AG04450 (cell line): ENCODE data around the gene EIF3F. TPM values are rescaled to one million over a fixed set of nuclear protein-coding genes. Genes with fewer than 3 reads are reported as not detected.

ENCODE experiments used
- CTCF ChIA-PET: fragments of 300-600, 350-600 bp; formaldehyde crosslinking; extraction: SDS; loops from one replicate; lab custom pipeline; 2022; ENCODE audit warnings: antibody characterized with exemption, inconsistent platforms; lab: Charles Lee
- POLR2A ChIA-PET: fragments of 350-600 bp; formaldehyde crosslinking; extraction: SDS; loops from one replicate; lab custom pipeline; 2021; ENCODE audit warnings: antibody characterized with exemption, inconsistent platforms; lab: Yijun Ruan, JAX
- DNase-seq: peaks from one replicate; pipeline ENCODE4 v3.0.0-alpha.2; 2011; ENCODE audit warnings: low read depth, low spot score
- H3K27ac ChIP-seq: one replicate; pipeline ENCODE4 v1.5.1; 2012; ENCODE audit warnings: low read depth, low read length, control low read depth
- H3K27me3 ChIP-seq: one replicate; pipeline ENCODE4 v1.6.0; 2012; ENCODE audit warnings: low read length; ENCODE audit not compliant: control insufficient read depth, insufficient read depth
- H3K4me3 ChIP-seq: 2 replicates; pipeline ENCODE4 v1.5.1; 2011; ENCODE audit warnings: mild to moderate bottlenecking, low read depth, low read length, control low read depth
- H3K9me3 ChIP-seq: 2 replicates; pipeline ENCODE4 v1.5.1; 2012; ENCODE audit warnings: low read length; ENCODE audit not compliant: control insufficient read depth, insufficient read depth
- CTCF ChIP-seq: IDR thresholded peaks from 2 replicates; pipeline ENCODE4 v1.5.1; 2011; ENCODE audit warnings: low read depth, low read length, control low read depth, inconsistent platforms
- polyA plus RNA-seq: library from polyadenylated mRNA; depleted of rRNA; stranded (reverse); fragments of >200 nt; gene quantifications from 2 replicates; pipeline ENCODE4 v1.2.3, GENCODE V29; 2011

The EIF3F gene
- polyA plus RNA-seq, 1 experiment = 216 TPM

DNA sequence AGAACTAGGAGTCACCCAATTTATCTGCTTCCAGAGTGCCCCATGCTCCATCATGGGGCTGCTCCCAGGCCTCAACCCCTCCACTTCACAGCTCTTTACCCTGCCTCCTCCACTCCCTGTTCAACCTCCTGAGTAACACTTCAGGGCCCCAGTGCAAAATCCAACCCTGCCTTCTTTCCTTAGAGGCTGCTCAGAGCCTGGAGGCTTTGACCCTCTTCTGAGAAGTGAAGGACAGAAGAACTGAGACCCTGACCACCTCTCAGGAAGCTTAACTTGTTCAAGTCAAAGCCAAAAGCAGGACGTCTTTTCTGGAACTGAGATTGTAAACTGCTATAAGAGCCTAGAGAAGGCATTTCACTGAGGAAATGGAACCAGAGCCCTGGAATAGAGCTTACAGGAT, 15.5 kb downstream of the EIF3F start:
- no peak for DNase-seq
- ChIA-PET CTCF (interaction anchor here (0.6 to 11.9 kb wide), 2 partner anchors 16 to 93 kb away, joined by 3 to 992 read pairs; partner anchors contain the start of gene EIF3F), POLR2A (no interaction called here)
- Histone ChIP-seq H3K27ac (no peak overlapping the region), H3K9me3 (no peaks in the 10 kb centered on the region), H3K4me3 (no peak overlapping the region), H3K27me3 (no peaks in the 10 kb centered on the region)
- TF ChIP-seq CTCF = no peak

DNA sequence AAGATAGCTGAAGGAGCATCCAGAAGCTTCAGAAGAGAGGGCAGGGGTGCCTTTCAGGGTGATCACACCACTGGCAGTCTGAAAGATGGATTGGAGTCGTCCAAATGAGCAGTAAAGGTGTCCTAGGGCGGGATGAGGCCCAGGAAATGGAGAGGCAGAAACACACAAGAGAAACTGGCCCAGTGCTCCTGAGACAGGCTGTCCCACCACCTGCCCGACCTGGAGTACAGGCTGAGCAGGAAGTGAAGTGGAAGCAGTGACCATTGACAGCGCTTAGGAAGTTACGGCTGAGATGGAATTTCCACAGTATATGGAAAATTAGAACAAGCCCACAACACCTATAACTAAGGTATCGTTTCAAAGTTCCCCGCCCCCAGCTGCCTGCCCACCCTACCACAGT, 16.1 kb downstream of the EIF3F start:
- no peak overlapping the region for H3K4me3 ChIP-seq
- ChIA-PET CTCF (interaction anchor here (0.6 to 11.9 kb wide), 2 partner anchors 16 to 92 kb away, joined by 3 to 992 read pairs; partner anchors contain the start of gene EIF3F), POLR2A (no interaction called here)
- H3K9me3 ChIP-seq = no peaks in the 10 kb centered on the region
- DNase-seq = no peak
- H3K27ac ChIP-seq = no peak overlapping the region
- no peak for TF ChIP-seq CTCF
- H3K27me3 ChIP-seq = no peaks in the 10 kb centered on the region

GRCh38 chr11:8004008-8004407, 16.9 kb downstream of the EIF3F start:
- CTCF ChIA-PET = interaction anchor here (11.9 kb wide), 1 partner anchor 91 kb away, joined by 992 read pairs; no protein-coding TSS in a partner anchor
- H3K27ac ChIP-seq = no peak overlapping the region
- POLR2A ChIA-PET = no interaction called here
- no peaks in the 10 kb centered on the region for H3K9me3 ChIP-seq
- DNase-seq = no peak
- H3K4me3 ChIP-seq = no peak overlapping the region
- H3K27me3 ChIP-seq = peaks cover 5% of the 10 kb centered on the region
- TF ChIP-seq CTCF = no peak

DNA sequence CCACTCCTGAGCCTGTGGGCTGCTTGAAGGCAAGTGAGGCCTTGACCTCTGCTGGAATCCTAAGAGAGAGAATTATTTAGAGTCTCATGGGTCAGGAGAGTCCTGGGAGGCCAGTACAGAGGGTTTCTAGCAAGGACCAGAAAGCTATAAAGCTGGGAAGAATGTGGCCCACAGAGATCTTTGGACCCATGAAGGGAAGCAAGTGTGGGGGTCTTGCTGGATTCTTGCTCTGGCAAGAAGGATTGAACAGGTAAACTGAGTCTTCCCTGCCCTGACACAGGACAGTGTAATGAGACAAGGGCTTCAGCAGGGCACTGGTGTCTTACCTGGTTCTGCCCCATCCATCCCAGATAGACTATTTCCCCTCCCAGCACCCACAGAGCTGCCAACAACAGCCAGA, 18.4 kb downstream of the EIF3F start:
- Histone ChIP-seq H3K27me3 (peaks cover 5% of the 10 kb centered on the region), H3K9me3 (no peaks in the 10 kb centered on the region), H3K4me3 (no peak overlapping the region), H3K27ac (no peak overlapping the region)
- no peak for DNase-seq
- no peak for TF ChIP-seq CTCF
- ChIA-PET CTCF (interaction anchor here (0.8 to 11.9 kb wide), 20 partner anchors 9 to 561 kb away, joined by 3 to 992 read pairs (median 10); partner anchors contain the start of gene LMO1), POLR2A (interaction anchor here (1.6 kb wide), 1 partner anchor 94 kb away, joined by 4 read pairs; no protein-coding TSS in a partner anchor)

DNA sequence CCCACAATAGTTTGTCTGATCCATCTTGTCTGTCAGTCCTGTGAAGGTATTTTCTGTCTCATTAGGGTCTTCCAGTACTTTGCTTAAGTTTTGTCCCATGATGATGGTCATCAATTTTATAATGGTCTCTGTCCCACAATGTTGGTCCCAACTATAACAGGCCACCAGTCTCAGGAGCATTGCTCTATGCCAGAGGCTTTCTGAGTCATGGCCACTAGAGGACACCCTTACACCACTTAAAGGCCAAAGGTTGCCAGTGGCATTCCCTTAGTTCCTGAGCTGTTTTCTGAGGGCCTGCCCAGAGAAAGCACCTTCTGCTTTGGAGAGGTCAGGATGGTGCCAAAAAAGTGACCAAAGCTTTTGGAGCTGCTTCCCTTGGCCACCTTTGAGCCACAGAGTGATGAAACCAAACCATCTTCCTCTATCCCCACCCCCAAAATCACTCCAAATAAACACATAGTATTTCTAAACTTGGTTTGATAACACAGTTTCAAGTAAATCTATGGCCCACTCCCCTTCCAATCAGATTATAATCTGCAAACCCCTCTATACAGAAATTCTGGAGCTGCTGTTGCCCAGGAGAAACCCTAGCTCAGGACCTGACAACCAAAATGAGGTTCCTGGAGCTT, 19.3 kb downstream of the EIF3F start:
- no peaks in the 10 kb centered on the region for H3K9me3 ChIP-seq
- no peak overlapping the region for H3K27ac ChIP-seq
- POLR2A ChIA-PET = interaction anchor here (0.6 to 1.6 kb wide), 3 partner anchors 30 to 93 kb away, joined by 4 to 9 read pairs (median 4); no protein-coding TSS in a partner anchor
- CTCF ChIA-PET = interaction anchor here (0.6 to 11.9 kb wide), 40 partner anchors 10 to 561 kb away, joined by 3 to 992 read pairs (median 5); partner anchors contain the start of genes EIF3F and LMO1
- peaks cover 5% of the 10 kb centered on the region for H3K27me3 ChIP-seq
- TF ChIP-seq CTCF = peak; percentile 96
- H3K4me3 ChIP-seq = no peak overlapping the region
- peak; percentile 44 for DNase-seq
